ENCODE measurements around the gene MEGF11.

MEGF11 gene

DNA sequence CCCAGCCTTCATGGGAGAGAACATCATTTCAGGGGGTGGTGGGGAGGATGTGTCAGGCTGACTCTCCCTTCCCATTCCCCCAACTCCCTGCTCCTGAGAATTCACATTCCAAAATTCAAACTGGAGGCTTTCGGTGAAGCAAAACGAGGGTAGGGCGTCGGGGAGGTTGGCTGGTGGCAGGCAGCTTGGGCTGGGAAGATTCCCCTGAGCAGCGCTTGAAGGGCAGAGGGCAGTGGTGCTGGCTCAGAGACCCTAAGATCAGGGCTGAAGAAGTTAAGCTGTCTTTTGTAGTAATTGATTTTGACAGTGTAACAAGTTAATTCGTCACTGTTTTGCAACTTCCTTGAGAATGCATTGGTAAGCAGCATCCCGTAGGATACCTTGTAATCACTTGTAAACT, 196.5 kb downstream of the MEGF11 start:
- no peak for DNase-seq (ENCODE audit: low read depth)

DNA sequence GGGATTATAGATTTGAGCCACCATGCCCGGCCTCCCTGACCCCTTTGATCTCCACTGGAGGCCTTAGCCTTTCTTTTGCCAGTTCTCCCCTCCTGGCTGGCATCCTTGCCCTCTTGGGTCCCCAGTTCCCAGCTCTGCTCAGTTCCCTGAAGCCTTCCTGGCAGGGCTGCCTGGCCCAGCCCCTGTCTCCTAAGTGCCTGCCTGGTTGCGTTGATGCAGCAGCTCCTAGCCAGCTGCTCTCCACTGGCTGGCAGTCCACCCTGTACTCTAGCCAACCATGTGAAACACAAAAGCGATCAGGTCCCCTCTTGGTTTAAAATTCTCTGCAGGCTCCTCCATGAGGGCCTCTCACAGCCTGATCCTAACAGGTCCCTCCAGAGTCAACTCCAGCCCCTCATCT, 199.6 kb downstream of the MEGF11 start:
- no peak for DNase-seq (ENCODE audit: low read depth)

GRCh38 chr15:66051833-66052232, 201.7 kb downstream of the MEGF11 start:
- DNase-seq (ENCODE audit: low read depth): no peak

GRCh38 chr15:66050264-66050663, 203.3 kb downstream of the MEGF11 start:
- no peak for DNase-seq (ENCODE audit: low read depth)

DNA sequence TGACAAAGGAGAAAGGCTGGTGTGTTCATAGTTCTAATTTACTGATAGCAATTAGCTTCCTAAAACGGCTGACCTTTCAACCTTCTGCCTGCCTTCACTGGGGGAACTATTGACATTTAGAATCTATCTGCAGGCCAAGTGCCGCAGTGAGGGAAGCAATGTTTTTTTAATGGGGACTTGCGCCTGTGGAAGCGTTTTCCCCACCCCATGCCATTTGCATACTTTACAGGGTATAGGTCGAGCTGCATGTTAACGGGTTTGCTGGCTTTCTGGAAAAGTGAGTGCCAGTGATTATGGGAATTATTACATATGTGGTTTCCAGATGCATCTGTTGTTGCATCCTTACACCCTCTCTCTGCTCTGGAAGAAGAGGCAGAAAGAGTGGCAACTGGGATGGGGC, 204.2 kb downstream of the MEGF11 start:
- no peak for DNase-seq (ENCODE audit: low read depth)

DNA sequence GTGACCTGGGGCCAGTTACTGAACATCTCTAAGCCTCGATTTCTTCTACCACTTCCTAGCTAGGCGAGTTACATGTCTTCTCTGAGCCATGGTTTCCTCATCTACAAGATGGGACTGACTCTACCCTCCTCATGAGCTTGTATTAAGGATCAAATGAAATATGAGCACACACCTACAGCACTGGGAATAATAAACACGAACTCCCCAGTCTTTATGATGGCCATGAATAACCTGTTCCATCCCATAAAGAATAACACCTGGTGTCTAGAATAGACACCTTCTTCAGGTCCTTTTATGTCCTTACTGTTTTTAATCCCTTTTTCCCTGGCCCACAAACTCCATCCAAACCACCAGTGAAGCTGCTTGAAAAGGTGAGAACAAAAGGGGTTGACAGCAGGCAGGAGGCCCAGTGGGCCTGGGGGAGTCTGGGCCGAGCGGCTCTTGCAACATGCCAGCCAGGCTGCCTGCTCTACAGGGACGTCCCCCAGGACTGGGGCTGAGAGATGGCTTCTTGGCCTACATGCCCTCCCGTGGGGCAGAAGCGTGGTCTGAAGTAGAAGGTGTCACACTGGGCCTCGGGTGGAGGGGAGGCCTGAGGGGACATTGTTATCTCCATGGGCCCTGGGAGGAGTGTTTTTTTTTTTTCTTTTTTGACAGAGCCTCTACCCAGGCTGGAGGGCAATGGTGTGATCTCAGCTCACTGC, 206.1 kb downstream of the MEGF11 start:
- no peak for DNase-seq (ENCODE audit: low read depth)

GRCh38 chr15:66046751-66047150, 206.8 kb downstream of the MEGF11 start:
- no peak for DNase-seq (ENCODE audit: low read depth)

DNA sequence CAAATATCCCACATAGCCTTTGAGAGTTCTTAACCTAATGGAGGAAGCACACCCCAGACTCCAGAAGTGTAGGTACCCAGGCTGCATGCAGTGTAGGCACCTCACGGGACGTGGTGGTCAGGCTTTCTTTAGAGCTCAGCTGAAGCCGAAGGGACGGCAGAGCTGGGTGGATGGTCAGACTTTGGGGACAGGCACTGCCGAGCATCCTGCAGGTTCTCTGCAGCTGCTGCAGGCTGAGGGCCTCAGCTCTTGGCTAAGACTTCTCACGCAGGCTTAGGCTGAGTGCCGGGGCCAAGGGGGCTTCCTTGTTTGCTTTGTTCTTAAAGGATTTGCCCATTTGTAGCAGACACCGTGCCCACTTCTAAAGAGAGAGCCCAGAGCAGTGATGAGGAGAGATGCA, 207.2 kb downstream of the MEGF11 start:
- no peak for DNase-seq (ENCODE audit: low read depth)

DNA sequence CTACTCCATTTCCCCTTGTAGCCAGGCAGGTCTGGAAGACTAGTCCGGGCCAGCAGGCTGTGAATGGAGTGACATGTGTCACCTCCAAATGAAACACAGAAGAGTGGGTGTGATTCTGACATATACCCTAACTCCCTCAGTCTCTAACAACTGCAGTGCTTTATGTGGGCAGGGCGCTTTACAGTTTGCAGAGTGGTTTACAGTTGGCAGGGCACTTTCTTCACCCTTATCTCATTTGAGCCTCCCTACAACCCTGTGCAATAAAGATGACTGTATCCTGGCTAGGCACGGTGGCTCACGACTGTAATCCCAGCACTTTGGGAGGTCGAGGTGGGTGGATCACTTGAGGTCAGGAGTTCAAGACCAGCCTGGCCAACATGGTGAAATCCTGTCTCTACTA, 208.0 kb downstream of the MEGF11 start:
- no peak for DNase-seq (ENCODE audit: low read depth)

GRCh38 chr15:66044837-66045236, 208.7 kb downstream of the MEGF11 start:
- DNase-seq (ENCODE audit: low read depth): no peak

DNA sequence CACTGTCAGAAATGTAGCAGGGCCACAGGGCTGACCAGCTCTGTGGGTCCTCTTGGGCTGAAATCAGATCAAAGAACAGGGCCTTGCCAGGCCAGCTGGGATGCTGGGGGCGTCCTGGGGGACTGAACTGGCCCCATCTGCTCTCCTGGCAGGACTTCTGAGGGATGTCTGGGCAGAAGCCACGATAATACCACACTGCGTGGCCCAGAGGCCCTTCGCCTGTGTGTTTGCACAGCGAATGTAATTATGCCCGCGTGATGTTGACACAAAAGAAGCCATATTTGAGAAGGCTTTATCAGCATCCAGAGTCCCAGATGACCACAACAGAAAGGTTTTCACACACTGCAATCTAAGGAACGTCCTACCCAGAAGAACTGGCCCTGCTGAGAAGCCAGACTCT, 210.3 kb downstream of the MEGF11 start:
- no peak for DNase-seq (ENCODE audit: low read depth)

GRCh38 chr15:66042624-66043023, 210.9 kb downstream of the MEGF11 start:
- no peak for DNase-seq (ENCODE audit: low read depth)

DNA sequence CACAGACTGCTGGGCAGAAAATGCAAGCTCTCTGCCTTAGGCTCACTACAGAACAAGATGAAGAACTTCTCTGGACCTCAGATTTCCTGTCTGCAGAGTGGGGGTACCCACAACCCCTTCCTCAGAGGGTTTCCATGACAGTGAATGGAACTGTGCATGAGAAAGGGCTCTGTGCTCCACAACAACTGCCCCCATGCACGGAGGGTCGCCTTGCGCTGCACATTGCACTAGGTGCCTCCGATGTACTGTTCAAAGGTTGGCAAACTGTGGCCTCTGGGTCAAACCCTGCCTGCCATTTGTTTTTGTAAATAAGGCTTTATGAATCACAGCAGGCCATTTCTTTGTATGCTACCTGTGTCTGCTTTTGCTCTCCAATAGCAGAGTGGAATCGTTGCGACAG, 212.3 kb downstream of the MEGF11 start:
- no peak for DNase-seq (ENCODE audit: low read depth)

DNA sequence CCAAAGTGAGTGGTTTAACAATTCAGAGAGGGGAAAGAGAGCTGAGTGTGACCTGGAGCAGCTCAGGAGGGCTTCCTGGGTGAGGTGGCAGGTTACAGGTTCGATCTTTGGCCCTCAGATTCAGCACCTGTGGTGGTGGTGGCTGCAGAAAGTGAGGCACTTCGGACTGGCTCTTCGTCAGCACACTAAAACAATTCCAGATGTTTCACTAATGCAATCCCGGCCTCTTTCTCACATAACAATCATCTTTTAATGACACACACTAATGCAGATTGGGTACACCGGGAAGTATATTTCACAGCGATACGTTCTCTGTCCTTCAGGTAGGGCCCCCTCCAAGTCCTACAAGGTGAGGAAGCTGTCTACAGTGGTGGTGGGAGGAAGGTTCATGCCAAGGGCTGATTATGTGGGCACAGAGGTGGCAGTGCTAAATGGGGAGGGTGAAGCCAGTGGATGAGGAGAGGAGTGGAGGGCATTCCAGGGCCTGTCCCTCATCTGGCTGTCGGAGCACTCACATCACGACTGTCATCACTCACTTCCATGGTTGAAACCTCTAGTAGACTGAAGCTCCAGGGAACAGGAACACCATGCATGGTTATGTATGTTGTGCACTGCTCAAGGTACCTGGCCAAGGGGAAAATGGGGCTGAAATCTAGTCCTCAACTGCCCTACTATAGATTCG, 213.2 kb downstream of the MEGF11 start:
- DNase-seq (ENCODE audit: low read depth): no peak

DNA sequence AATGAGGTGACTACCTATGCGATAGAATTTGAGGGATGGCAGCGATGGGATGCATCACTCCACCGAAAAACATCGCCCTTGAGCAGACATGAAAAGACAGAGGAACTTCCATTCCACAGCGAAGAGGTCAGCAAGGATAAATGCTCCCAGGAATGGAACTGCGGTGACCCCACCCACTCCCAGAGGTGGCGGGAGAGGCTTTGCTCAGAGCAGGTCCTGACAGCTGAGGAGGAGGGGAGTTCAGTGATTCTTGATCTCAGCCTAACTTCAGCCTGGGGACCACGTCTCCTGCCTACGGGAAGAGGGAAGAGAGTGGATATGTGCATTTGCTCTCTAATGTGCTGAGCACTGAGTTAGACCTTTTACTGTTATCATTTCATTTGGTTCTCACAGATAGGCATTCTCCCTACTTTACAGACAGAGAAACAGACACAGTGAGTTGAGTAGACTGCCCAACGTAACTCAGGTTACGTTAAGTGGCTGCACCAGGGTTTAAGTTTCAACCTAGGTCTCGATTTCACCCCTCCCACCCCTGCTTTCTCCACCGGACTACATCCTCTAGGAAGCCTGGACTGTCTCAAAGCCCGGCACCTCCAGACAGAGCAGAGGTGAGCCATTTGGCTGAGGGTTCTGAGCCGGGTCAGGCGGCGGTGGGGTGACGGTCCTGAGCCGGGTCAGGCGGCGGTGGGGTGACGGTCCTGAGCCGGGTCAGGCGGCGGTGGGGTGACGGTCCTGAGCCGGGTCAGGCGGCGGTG, 214.3 kb downstream of the MEGF11 start:
- DNase-seq (ENCODE audit: low read depth): no peak

DNA sequence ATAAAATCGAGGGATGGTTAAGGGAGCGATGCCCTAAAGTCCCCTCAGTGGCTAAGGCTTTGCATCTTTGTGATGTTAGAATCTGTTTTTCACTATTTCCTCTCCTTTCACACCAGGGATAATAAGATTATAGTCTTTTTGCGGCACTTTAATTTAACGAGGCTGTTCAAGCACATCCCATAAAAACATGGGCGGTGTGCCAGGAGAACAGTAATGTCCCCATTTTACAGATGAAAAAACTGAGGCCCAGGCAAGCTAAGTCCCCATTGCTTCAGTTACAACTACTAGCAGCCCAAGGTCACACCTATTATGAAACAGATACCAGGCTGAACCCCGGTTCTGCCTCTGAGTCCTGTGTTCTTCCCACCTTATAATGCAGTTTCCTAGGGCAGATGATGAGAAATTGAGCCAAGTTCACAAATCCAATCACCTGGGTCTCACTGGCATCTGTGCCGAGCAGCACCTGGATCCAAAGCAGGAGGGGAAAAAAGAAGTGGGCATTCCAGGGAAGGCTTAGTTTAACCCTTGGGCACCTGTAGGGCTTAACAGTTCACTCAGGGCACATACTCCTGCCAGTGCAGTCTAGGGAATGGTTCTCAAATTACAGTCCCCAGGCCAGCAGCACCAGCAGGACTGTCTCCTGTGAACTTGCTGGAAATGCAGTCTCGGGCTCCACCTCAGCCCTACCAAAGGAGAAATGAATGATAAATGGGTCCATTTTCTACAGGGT, 215.0 kb downstream of the MEGF11 start:
- no peak for DNase-seq (ENCODE audit: low read depth)

- DNase-seq (ENCODE audit: low read depth): no peak
Measured at GRCh38 chr15:66036859-66037258, 216.7 kb downstream of the MEGF11 start.

GRCh38 chr15:66035901-66036300, 217.6 kb downstream of the MEGF11 start:
- DNase-seq (ENCODE audit: low read depth): no peak

GRCh38 chr15:66033143-66033542, 220.4 kb downstream of the MEGF11 start:
- no peak for DNase-seq (ENCODE audit: low read depth)

GRCh38 chr15:66032006-66032405, 221.5 kb downstream of the MEGF11 start:
- no peak for DNase-seq (ENCODE audit: low read depth)

GRCh38 chr15:66030650-66031049, 222.9 kb downstream of the MEGF11 start:
- no peak for DNase-seq (ENCODE audit: low read depth)

GRCh38 chr15:66029650-66030049, 223.9 kb downstream of the MEGF11 start:
- DNase-seq (ENCODE audit: low read depth): no peak
